Neural progenitor cell (in vitro differentiated cells): ENCODE data around the gene SCG3.

Experiments used
- EZH2 ChIP-seq: fragments of 200-600 bp; sonication (generic); IDR thresholded peaks from 2 replicates; pipeline ENCODE4 v1.6.1; 2017; ENCODE audit warnings: antibody characterized with exemption, mild to moderate bottlenecking, moderate library complexity
- TF ChIP-seq, protein P1 (sequence below): fragments of 200-600 bp; sonication (generic); IDR thresholded peaks from 2 replicates; pipeline ENCODE4 v1.5.1; 2017; ENCODE audit warnings: antibody characterized with exemption, mild to moderate bottlenecking

DNA sequence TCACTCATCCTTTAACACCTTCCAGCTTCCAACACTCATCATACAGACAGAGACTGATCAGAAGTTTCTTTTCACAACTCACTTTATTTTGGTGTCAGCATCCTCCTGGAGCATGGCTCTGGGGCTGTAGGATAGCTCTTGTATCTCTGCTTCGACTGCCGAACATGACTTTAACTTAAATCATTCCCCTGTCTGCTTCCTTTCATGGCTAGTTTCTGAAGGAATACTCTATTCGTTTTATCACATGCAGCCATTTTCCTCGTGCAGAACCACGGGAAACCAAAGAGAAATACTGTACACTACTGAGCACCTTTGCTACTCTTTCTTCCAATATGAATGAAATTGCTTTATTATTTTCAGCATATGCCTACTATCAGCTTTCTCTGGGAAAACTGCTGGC is 68.0 kb downstream of the SCG3 start:
- TF ChIP-seq, protein P1, sequence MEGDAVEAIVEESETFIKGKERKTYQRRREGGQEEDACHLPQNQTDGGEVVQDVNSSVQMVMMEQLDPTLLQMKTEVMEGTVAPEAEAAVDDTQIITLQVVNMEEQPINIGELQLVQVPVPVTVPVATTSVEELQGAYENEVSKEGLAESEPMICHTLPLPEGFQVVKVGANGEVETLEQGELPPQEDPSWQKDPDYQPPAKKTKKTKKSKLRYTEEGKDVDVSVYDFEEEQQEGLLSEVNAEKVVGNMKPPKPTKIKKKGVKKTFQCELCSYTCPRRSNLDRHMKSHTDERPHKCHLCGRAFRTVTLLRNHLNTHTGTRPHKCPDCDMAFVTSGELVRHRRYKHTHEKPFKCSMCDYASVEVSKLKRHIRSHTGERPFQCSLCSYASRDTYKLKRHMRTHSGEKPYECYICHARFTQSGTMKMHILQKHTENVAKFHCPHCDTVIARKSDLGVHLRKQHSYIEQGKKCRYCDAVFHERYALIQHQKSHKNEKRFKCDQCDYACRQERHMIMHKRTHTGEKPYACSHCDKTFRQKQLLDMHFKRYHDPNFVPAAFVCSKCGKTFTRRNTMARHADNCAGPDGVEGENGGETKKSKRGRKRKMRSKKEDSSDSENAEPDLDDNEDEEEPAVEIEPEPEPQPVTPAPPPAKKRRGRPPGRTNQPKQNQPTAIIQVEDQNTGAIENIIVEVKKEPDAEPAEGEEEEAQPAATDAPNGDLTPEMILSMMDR: no peak
- no peak for TF ChIP-seq EZH2
